NCI-H69 (cell line): ENCODE measurements around the gene NF2.

Experiments
- DNase-seq: peaks from one replicate; lab custom pipeline; 2025; lab: John Stamatoyannopoulos, UW

The NF2 gene

GRCh38 chr22:29668673-29669072 lies 65.2 kb downstream of the NF2 start:
- no peak for DNase-seq

GRCh38 chr22:29670626-29671025 lies 67.2 kb downstream of the NF2 start:
- DNase-seq: peak; percentile 96

- no peak for DNase-seq
Observed at GRCh38 chr22:29673361-29674066, 70.1 kb downstream of the NF2 start.

GRCh38 chr22:29674121-29674520 lies 70.7 kb downstream of the NF2 start:
- DNase-seq: no peak

GRCh38 chr22:29679316-29679715 lies 75.9 kb downstream of the NF2 start:
- no peak for DNase-seq

GRCh38 chr22:29683536-29683935 lies 80.1 kb downstream of the NF2 start:
- no peak for DNase-seq

- DNase-seq: no peak
Observed at GRCh38 chr22:29684244-29684643, 80.8 kb downstream of the NF2 start.

GRCh38 chr22:29689206-29689879 lies 85.9 kb downstream of the NF2 start:
- DNase-seq: peak; percentile 79

- DNase-seq: peak; percentile 89
Observed at GRCh38 chr22:29689880-29690213, 86.4 kb downstream of the NF2 start.

- DNase-seq: peak; percentile 56
Observed at GRCh38 chr22:29690476-29690875, 87.0 kb downstream of the NF2 start.

GRCh38 chr22:29691636-29692326 lies 88.3 kb downstream of the NF2 start:
- DNase-seq: peak; percentile 100

- peak; percentile 68 for DNase-seq
Observed at GRCh38 chr22:29692327-29692640, 88.9 kb downstream of the NF2 start.

GRCh38 chr22:29693161-29693560 lies 89.7 kb downstream of the NF2 start:
- DNase-seq: peak; percentile 29

- DNase-seq: no peak
Observed at GRCh38 chr22:29693671-29694070, 90.2 kb downstream of the NF2 start.

- peak; percentile 97 for DNase-seq
Observed at GRCh38 chr22:29695129-29695926, 91.9 kb downstream of the NF2 start.

- DNase-seq: peak; percentile 88
Observed at GRCh38 chr22:29697853-29698598, 94.6 kb downstream of the NF2 start.

- DNase-seq: peak; percentile 87
Observed at GRCh38 chr22:29700206-29700899, 96.9 kb downstream of the NF2 start.

- DNase-seq: peak; percentile 97
Observed at GRCh38 chr22:29700900-29701154, 97.4 kb downstream of the NF2 start.

- peak; percentile 96 for DNase-seq
Observed at GRCh38 chr22:29701155-29701999, 97.9 kb downstream of the NF2 start.
